IMR-90 (cell line): Measurements from ENCODE around the gene CEP128. TPM values are rescaled to one million over a fixed set of nuclear protein-coding genes. Genes with fewer than 3 reads are reported as not detected.

Experiments used
- ATAC-seq: fragments of 200-7000 bp; cut with Tn5 transposase; 2 replicates; pipeline ENCODE4 v1.9.1; 2020; ENCODE audit warnings: low read depth, mild to moderate bottlenecking, moderate library complexity
- BruUV-seq: library from RNA; stranded (reverse); fragments of 400-500 nt; replicated peaks from 2 replicates; lab custom pipeline; 2021; lab: Mats Ljungman, UMichigan
- CTCF ChIA-PET: fragments of 300-600 bp; formaldehyde crosslinking; extraction: SDS; loops from one replicate; lab custom pipeline; 2021; ENCODE audit warnings: antibody characterized with exemption; lab: Yijun Ruan, JAX
- POLR2A ChIA-PET: fragments of 300-600 bp; sonication (Branson Sonifier 250); formaldehyde crosslinking; loops from one replicate; lab custom pipeline; 2022; ENCODE audit warnings: antibody characterized with exemption; ENCODE audit not compliant: unreplicated experiment; lab: Charles Lee
- DNase-seq: peaks from one replicate; pipeline ENCODE4 v3.0.0; 2013
- H2AFZ ChIP-seq: replicated peaks from 2 replicates; pipeline ENCODE3; 2013; ENCODE audit warnings: low read length, mild to moderate bottlenecking; ENCODE audit not compliant: poor library complexity
- H2AK5ac ChIP-seq: 2 replicates; pipeline ENCODE4 v1.6.1; 2013; ENCODE audit warnings: low read depth, low read length, inconsistent platforms
- H2AK9ac ChIP-seq: replicated peaks from 2 replicates; pipeline ENCODE3; 2013; ENCODE audit warnings: mild to moderate bottlenecking, low read depth, low read length, moderate library complexity; ENCODE audit not compliant: poor library complexity
- H2BK120ac ChIP-seq: 2 replicates; pipeline ENCODE4 v1.6.1; 2013; ENCODE audit warnings: low read depth, low read length, inconsistent platforms
- H2BK15ac ChIP-seq: 3 replicates; pipeline ENCODE4 v1.6.1; 2013; ENCODE audit warnings: low read depth, low read length, inconsistent platforms
- H2BK20ac ChIP-seq: 2 replicates; pipeline ENCODE4 v1.6.1; 2013; ENCODE audit warnings: low read depth, mild to moderate bottlenecking, inconsistent platforms, low read length, moderate library complexity
- H2BK5ac ChIP-seq: 2 replicates; pipeline ENCODE4 v1.6.1; 2013; ENCODE audit warnings: mild to moderate bottlenecking, low read depth, low read length, inconsistent platforms; ENCODE audit not compliant: poor library complexity, severe bottlenecking
- H3K14ac ChIP-seq: replicated peaks from 2 replicates; pipeline ENCODE4 v1.6.1; 2013; ENCODE audit warnings: low read depth, low read length, inconsistent platforms
- H3K18ac ChIP-seq: 2 replicates; pipeline ENCODE4 v1.6.1; 2013; ENCODE audit warnings: low read depth, low read length, control low read depth
- H3K23ac ChIP-seq: 2 replicates; pipeline ENCODE4 v1.6.1; 2013; ENCODE audit warnings: low read depth, low read length, inconsistent platforms
- H3K27ac ChIP-seq: 2 replicates; pipeline ENCODE4 v1.5.1; 2013; ENCODE audit warnings: mild to moderate bottlenecking, control low read depth, low read length; ENCODE audit not compliant: insufficient read depth
- H3K27me3 ChIP-seq: 2 replicates; pipeline ENCODE4 v1.6.1; 2013; ENCODE audit warnings: low read length; ENCODE audit not compliant: control insufficient read depth, insufficient read depth
- H3K36me3 ChIP-seq: 2 replicates; pipeline ENCODE4 v1.6.1; 2013; ENCODE audit warnings: low read length, mixed read lengths; ENCODE audit not compliant: control insufficient read depth, insufficient read depth
- H3K4ac ChIP-seq: 2 replicates; pipeline ENCODE4 v1.6.1; 2013; ENCODE audit warnings: low read depth, low read length, inconsistent platforms
- H3K4me1 ChIP-seq: 2 replicates; pipeline ENCODE4 v1.6.1; 2013; ENCODE audit warnings: low read length, mixed read lengths; ENCODE audit not compliant: control insufficient read depth, insufficient read depth
- H3K4me2 ChIP-seq: 2 replicates; pipeline ENCODE4 v1.6.1; 2013; ENCODE audit warnings: low read depth, mild to moderate bottlenecking, control low read depth, low read length, moderate library complexity
- H3K4me3 ChIP-seq: 2 replicates; pipeline ENCODE4 v1.5.1; 2013; ENCODE audit warnings: low read depth, mild to moderate bottlenecking, control low read depth, low read length, moderate library complexity; ENCODE audit not compliant: insufficient read depth
- H3K56ac ChIP-seq: 2 replicates; pipeline ENCODE4 v1.6.1; 2013; ENCODE audit warnings: low read length, inconsistent platforms; ENCODE audit not compliant: insufficient read depth; ENCODE audit errors: extremely low read depth
- H3K79me1 ChIP-seq, 2 experiments: 2 replicates each; pipeline ENCODE4 v1.6.1; 2013; ENCODE audit warnings: low read length in 2 of 2, inconsistent platforms in 1 of 2, low read depth in 1 of 2
- H3K9ac ChIP-seq: 2 replicates; pipeline ENCODE4 v1.6.1; 2013; ENCODE audit warnings: low read depth, low read length, control low read depth
- H3K9me1 ChIP-seq: 2 replicates; pipeline ENCODE4 v1.6.1; 2013; ENCODE audit warnings: low read length, inconsistent platforms; ENCODE audit not compliant: insufficient read depth
- H3K9me3 ChIP-seq: 2 replicates; pipeline ENCODE4 v1.6.1; 2013; ENCODE audit warnings: low read length; ENCODE audit not compliant: control insufficient read depth, insufficient read depth
- H4K20me1 ChIP-seq: 2 replicates; pipeline ENCODE4 v1.6.1; 2013; ENCODE audit warnings: low read length, inconsistent platforms; ENCODE audit not compliant: insufficient read depth
- H4K5ac ChIP-seq: 2 replicates; pipeline ENCODE4 v1.6.1; 2013; ENCODE audit warnings: mild to moderate bottlenecking, low read depth, low read length, control low read depth
- H4K8ac ChIP-seq, 2 experiments: 2 replicates each; pipeline ENCODE4 v1.6.1; 2013; ENCODE audit warnings: low read depth in 2 of 2, low read length in 2 of 2, control low read depth in 1 of 2, inconsistent platforms in 1 of 2
- H4K91ac ChIP-seq: 2 replicates; pipeline ENCODE4 v1.6.1; 2013; ENCODE audit warnings: low read depth, low read length, inconsistent platforms; ENCODE audit not compliant: insufficient read depth
- BHLHE40 ChIP-seq: fragments of 150-350 bp; IDR thresholded peaks from 2 replicates; pipeline ENCODE4 v1.6.1; 2016; ENCODE audit warnings: mild to moderate bottlenecking, low read depth, low read length
- CEBPB ChIP-seq: IDR thresholded peaks from 2 replicates; pipeline ENCODE4 v1.6.1; 2012; ENCODE audit warnings: low read depth, low read length, improper control_type of control experiment
- CHD1 ChIP-seq: IDR thresholded peaks from 2 replicates; pipeline ENCODE4 v1.6.1; 2012; ENCODE audit warnings: low read depth, low read length, improper control_type of control experiment
- CTCF ChIP-seq: conservative IDR thresholded peaks from 2 replicates; pipeline ENCODE4 v1.5.1; 2012; ENCODE audit warnings: mild to moderate bottlenecking, low read depth, low read length, improper control_type of control experiment
- ELK1 ChIP-seq: fragments of 150-350 bp; IDR thresholded peaks from 2 replicates; pipeline ENCODE4 v1.6.1; 2016; ENCODE audit warnings: low read depth, mild to moderate bottlenecking, low read length, moderate library complexity, borderline replicate concordance
- FOS ChIP-seq: fragments of 150-350 bp; IDR thresholded peaks from 2 replicates; pipeline ENCODE4 v1.6.1; 2016; ENCODE audit warnings: low read depth, low read length
- MAFK ChIP-seq: IDR thresholded peaks from 2 replicates; pipeline ENCODE4 v1.6.1; 2012; ENCODE audit warnings: low read depth, low read length, improper control_type of control experiment
- MAZ ChIP-seq: IDR thresholded peaks from 2 replicates; pipeline ENCODE4 v1.6.1; 2012; ENCODE audit warnings: low read depth, mild to moderate bottlenecking, low read length, improper control_type of control experiment, moderate library complexity, borderline replicate concordance
- MXI1 ChIP-seq: IDR thresholded peaks from 2 replicates; pipeline ENCODE4 v1.6.1; 2012; ENCODE audit warnings: low read depth, mild to moderate bottlenecking, low read length, moderate library complexity, borderline replicate concordance
- NFE2L2 ChIP-seq: fragments of 150-350 bp; IDR thresholded peaks from 2 replicates; pipeline ENCODE4 v1.6.1; 2016; ENCODE audit warnings: low read depth, mild to moderate bottlenecking, low read length
- POLR2A ChIP-seq: IDR thresholded peaks from 2 replicates; pipeline ENCODE4 v1.6.1; 2012; ENCODE audit warnings: mild to moderate bottlenecking, low read depth, low read length
- RAD21 ChIP-seq: IDR thresholded peaks from 2 replicates; pipeline ENCODE4 v1.6.1; 2012; ENCODE audit warnings: low read length, improper control_type of control experiment
- RCOR1 ChIP-seq: IDR thresholded peaks from 2 replicates; pipeline ENCODE4 v1.6.1; 2012; ENCODE audit warnings: mild to moderate bottlenecking, low read length, improper control_type of control experiment; ENCODE audit not compliant: insufficient replicate concordance
- RFX5 ChIP-seq: IDR thresholded peaks from 2 replicates; pipeline ENCODE4 v1.8.0; 2012; ENCODE audit warnings: low read depth, mild to moderate bottlenecking, low read length, moderate library complexity
- SMC3 ChIP-seq: fragments of 150-350 bp; IDR thresholded peaks from 2 replicates; pipeline ENCODE4 v1.6.1; 2016; ENCODE audit warnings: low read depth, mild to moderate bottlenecking, antibody characterized with exemption, low read length, moderate library complexity
- USF2 ChIP-seq: fragments of 150-350 bp; IDR thresholded peaks from 2 replicates; pipeline ENCODE4 v1.6.1; 2017; ENCODE audit warnings: mild to moderate bottlenecking, antibody characterized with exemption, low read length, low read depth
- WGBS, 2 experiments: methylation state at CpG; one replicate each; pipeline versions ENCODE4 v1.1.5 to v1.1.7; 2013; ENCODE audit warnings: missing lambda C conversion rate in 2 of 2; ENCODE audit not compliant: insufficient read length in 1 of 2; ENCODE audit errors: extremely low coverage in 2 of 2; 5-methylcytosine and 5-hydroxymethylcytosine counted together
- dilution Hi-C: fragments of 300-500 bp; cut with HindIII; formaldehyde crosslinking; loops from one replicate; pipeline ENCODE4 v1.14.3; 2018; ENCODE audit warnings: low sequenced_read_pairs; ENCODE audit not compliant: unreplicated experiment
- in situ Hi-C: fragments of 300-500 bp; cut with MboI; formaldehyde crosslinking; loops from 3 replicates; pipeline ENCODE4 v1.14.3; 2019; ENCODE audit warnings: low sequenced_read_pairs, inconsistent platforms, mixed read lengths
- intact Hi-C: fragments of 100-400 bp; cut with micrococcal nuclease; formaldehyde crosslinking; loops from 2 replicates; pipeline ENCODE4 v1.10.0; 2022
- polyA plus RNA-seq, 3 experiments: library from polyadenylated mRNA; depleted of rRNA; stranded (reverse); fragments of >200 nt; gene quantifications; 2 replicates each; pipeline ENCODE4 v1.2.3, GENCODE V29; 2012; ENCODE audit warnings: low replicate concordance in 1 of 3
- total RNA-seq: library from RNA; depleted of rRNA; stranded (reverse); fragments of >200 nt; gene quantifications from 2 replicates; pipeline ENCODE4 v1.2.3, GENCODE V29; 2012

The CEP128 gene
- total and polyA plus RNA-seq, 2 of the 4 experiments (the other 2 are of a cell fraction): 1.9 to 5.7 TPM

DNA sequence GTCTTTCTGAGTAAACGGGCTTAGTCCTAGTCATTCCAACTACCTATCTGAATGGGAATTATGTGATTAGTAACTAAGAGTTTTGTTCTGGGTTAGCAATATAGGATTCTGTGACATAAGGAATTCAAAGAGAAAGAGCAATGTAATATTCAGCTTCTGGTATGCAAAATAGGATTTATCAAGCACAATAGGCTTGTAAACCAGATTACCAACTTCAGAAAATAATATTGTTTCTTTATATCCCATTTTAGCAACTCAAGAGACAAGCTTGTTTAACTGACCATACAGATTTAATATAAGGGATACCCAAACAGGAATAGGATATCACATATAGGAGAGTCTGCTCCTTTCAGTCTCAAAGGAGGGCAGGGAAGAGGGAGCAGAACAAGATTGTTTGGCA lies 240.9 kb downstream of the CEP128 start:
- ATAC-seq (no peak), DNase-seq (no peak)
- no peak overlapping the region for H3K14ac ChIP-seq
- no peaks in the 10 kb centered on the region for H3K27me3 ChIP-seq
- H3K18ac ChIP-seq: no peak overlapping the region
- H3K9me3 ChIP-seq: no peaks in the 10 kb centered on the region
- no peaks in the 10 kb centered on the region for H4K20me1 ChIP-seq
- no peak overlapping the region for H3K4ac ChIP-seq
- no peaks in the 10 kb centered on the region for H3K36me3 ChIP-seq
- H2AFZ ChIP-seq: no peak overlapping the region
- POLR2A ChIA-PET: no interaction called here
- no peak overlapping the region for H2BK15ac ChIP-seq
- BruUV-seq: no TSS peak
- H4K91ac ChIP-seq: no peak overlapping the region
- H3K56ac ChIP-seq: no peak overlapping the region
- H3K23ac ChIP-seq: no peak overlapping the region
- H3K9me1 ChIP-seq: 0 out of 2 replicates have a peak, but pooled peaks cover 3% of the 10 kb centered on the region
- WGBS, 2 experiments: no CpG with 5 or more reads among the region's 1 CpG
- no peak overlapping the region for H2BK5ac ChIP-seq
- no peak overlapping the region for H4K5ac ChIP-seq
- TF ChIP-seq CHD1: no peak
- no peak for TF ChIP-seq BHLHE40
- no peak for TF ChIP-seq POLR2A
- TF ChIP-seq NFE2L2: no peak
- TF ChIP-seq RAD21: no peak
- no peak for TF ChIP-seq ELK1
- TF ChIP-seq MXI1: no peak
- no peak for TF ChIP-seq CEBPB
- TF ChIP-seq RFX5: no peak
- TF ChIP-seq CTCF: no peak
- no peak for TF ChIP-seq RCOR1
- TF ChIP-seq SMC3: no peak
- no peak for TF ChIP-seq FOS
- no peak for TF ChIP-seq MAZ
- no peak for TF ChIP-seq MAFK
- TF ChIP-seq USF2: no peak
- no peaks in the 10 kb centered on the region for H3K79me1 ChIP-seq
- H3K4me2 ChIP-seq: no peak overlapping the region
- no peak overlapping the region for H2BK120ac ChIP-seq
- CTCF ChIA-PET: no interaction called here
- intact Hi-C loops (no loop called here), in situ Hi-C loops (no loop called here), dilution Hi-C loops (no loop called here)
- H3K27ac ChIP-seq: no peak overlapping the region
- H2AK5ac ChIP-seq: no peak overlapping the region
- H2BK20ac ChIP-seq: no peak overlapping the region
- H3K9ac ChIP-seq: no peak overlapping the region
- no peak overlapping the region for H3K4me3 ChIP-seq
- no peak overlapping the region for H4K8ac ChIP-seq
- 0 out of 2 replicates have a peak, but pooled peaks cover 2% of the 10 kb centered on the region for H3K4me1 ChIP-seq
- no peak overlapping the region for H2AK9ac ChIP-seq
